ENCODE results near the gene STAMBP. TPM values are rescaled to one million over a fixed set of nuclear protein-coding genes. Genes with fewer than 3 reads are reported as not detected.

Gene STAMBP
- total and polyA plus RNA-seq, 2 of the 4 experiments (the other 2 are of a cell fraction): 29.7 to 38.7 TPM

- no peak overlapping the region for H4K91ac ChIP-seq (ENCODE audit: insufficient read depth, low read depth, low read length)
- no peak overlapping the region for H3K23ac ChIP-seq (ENCODE audit: low read depth, low read length)
- H3K14ac ChIP-seq (replicated peaks; ENCODE audit: low read depth, low read length): no peak overlapping the region
- no peaks in the 10 kb centered on the region for H3K36me3 ChIP-seq (ENCODE audit: control insufficient read depth, insufficient read depth, low read length)
- CTCF ChIA-PET: no interaction called here
- H3K9me1 ChIP-seq (ENCODE audit: insufficient read depth, low read length): peaks cover 3% of the 10 kb centered on the region; the same call in 1 of the 2 replicates
- in situ Hi-C loops (cut with MboI; ENCODE audit: low sequenced_read_pairs): no loop called here
- peaks cover 2% of the 10 kb centered on the region for H3K4me1 ChIP-seq (ENCODE audit: control insufficient read depth, insufficient read depth, low read length)
- H3K79me1 ChIP-seq (ENCODE audit: low read depth in 1 of 2, low read length in 2 of 2): no peaks in the 10 kb centered on the region
- dilution Hi-C loops (cut with HindIII; ENCODE audit: low sequenced_read_pairs, unreplicated experiment): no loop called here
- H2BK120ac ChIP-seq (ENCODE audit: low read depth, low read length): no peak overlapping the region
- H3K4me3 ChIP-seq (ENCODE audit: insufficient read depth, low read depth, low read length): no peak overlapping the region
- H2AK9ac ChIP-seq (replicated peaks; ENCODE audit: low read depth, low read length, poor library complexity): no peak overlapping the region
- TF ChIP-seq SMC3 (IDR thresholded peaks at IDR 0.05; ENCODE audit: low read depth, low read length): no peak
- TF ChIP-seq MAFK (IDR thresholded peaks at IDR 0.05; ENCODE audit: low read depth, low read length): no peak
- TF ChIP-seq MXI1 (IDR thresholded peaks at IDR 0.05; ENCODE audit: borderline replicate concordance, low read depth, low read length): no peak
- TF ChIP-seq RFX5 (IDR thresholded peaks at IDR 0.05; ENCODE audit: low read depth, low read length): no peak
- TF ChIP-seq BHLHE40 (IDR thresholded peaks at IDR 0.05; ENCODE audit: low read depth, low read length): no peak
- TF ChIP-seq, protein P1, sequence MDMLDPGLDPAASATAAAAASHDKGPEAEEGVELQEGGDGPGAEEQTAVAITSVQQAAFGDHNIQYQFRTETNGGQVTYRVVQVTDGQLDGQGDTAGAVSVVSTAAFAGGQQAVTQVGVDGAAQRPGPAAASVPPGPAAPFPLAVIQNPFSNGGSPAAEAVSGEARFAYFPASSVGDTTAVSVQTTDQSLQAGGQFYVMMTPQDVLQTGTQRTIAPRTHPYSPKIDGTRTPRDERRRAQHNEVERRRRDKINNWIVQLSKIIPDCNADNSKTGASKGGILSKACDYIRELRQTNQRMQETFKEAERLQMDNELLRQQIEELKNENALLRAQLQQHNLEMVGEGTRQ (IDR thresholded peaks at IDR 0.05; ENCODE audit: low read depth, low read length): no peak
- TF ChIP-seq CEBPB (IDR thresholded peaks at IDR 0.05; ENCODE audit: low read depth, low read length): no peak
- no peak for TF ChIP-seq MAZ (IDR thresholded peaks at IDR 0.05; ENCODE audit: borderline replicate concordance, low read depth, low read length)
- TF ChIP-seq NFE2L2 (IDR thresholded peaks at IDR 0.05; ENCODE audit: low read depth, low read length): no peak
- TF ChIP-seq ELK1 (IDR thresholded peaks at IDR 0.05; ENCODE audit: borderline replicate concordance, low read depth, low read length): no peak
- TF ChIP-seq CHD1 (IDR thresholded peaks at IDR 0.05; ENCODE audit: low read depth, low read length): no peak
- TF ChIP-seq, protein P2, sequence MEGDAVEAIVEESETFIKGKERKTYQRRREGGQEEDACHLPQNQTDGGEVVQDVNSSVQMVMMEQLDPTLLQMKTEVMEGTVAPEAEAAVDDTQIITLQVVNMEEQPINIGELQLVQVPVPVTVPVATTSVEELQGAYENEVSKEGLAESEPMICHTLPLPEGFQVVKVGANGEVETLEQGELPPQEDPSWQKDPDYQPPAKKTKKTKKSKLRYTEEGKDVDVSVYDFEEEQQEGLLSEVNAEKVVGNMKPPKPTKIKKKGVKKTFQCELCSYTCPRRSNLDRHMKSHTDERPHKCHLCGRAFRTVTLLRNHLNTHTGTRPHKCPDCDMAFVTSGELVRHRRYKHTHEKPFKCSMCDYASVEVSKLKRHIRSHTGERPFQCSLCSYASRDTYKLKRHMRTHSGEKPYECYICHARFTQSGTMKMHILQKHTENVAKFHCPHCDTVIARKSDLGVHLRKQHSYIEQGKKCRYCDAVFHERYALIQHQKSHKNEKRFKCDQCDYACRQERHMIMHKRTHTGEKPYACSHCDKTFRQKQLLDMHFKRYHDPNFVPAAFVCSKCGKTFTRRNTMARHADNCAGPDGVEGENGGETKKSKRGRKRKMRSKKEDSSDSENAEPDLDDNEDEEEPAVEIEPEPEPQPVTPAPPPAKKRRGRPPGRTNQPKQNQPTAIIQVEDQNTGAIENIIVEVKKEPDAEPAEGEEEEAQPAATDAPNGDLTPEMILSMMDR (conservative IDR thresholded peaks at IDR 0.05; ENCODE audit: low read depth, low read length): no peak
- TF ChIP-seq RCOR1 (IDR thresholded peaks at IDR 0.05; ENCODE audit: insufficient replicate concordance, low read length): no peak
- TF ChIP-seq POLR2A (IDR thresholded peaks at IDR 0.05; ENCODE audit: low read depth, low read length): no peak
- TF ChIP-seq FOS (IDR thresholded peaks at IDR 0.05; ENCODE audit: low read depth, low read length): no peak
- TF ChIP-seq RAD21 (IDR thresholded peaks at IDR 0.05; ENCODE audit: low read length): no peak
- no peak overlapping the region for H2BK20ac ChIP-seq (ENCODE audit: low read depth, low read length)
- H2AFZ ChIP-seq (replicated peaks; ENCODE audit: low read length, poor library complexity): no peak overlapping the region
- ATAC-seq (ENCODE audit: low read depth): no peak
- no TSS peak for BruUV-seq (replicated peaks)
- no peak overlapping the region for H3K9ac ChIP-seq (ENCODE audit: low read depth, low read length)
- no peak overlapping the region for H2AK5ac ChIP-seq (ENCODE audit: low read depth, low read length)
- intact Hi-C loops (cut with micrococcal nuclease): no loop called here
- 86% methylated on average over 1 of the region's 2 CpGs; no CpG with 5 or more reads in 1 of the 2 experiments for WGBS, 2 experiments (ENCODE audit: extremely low coverage in 2 of 2, insufficient read length in 1 of 2)
- no peak overlapping the region for H4K5ac ChIP-seq (ENCODE audit: low read depth, low read length)
- no peak overlapping the region for H3K18ac ChIP-seq (ENCODE audit: low read depth, low read length)
- no peak overlapping the region for H2BK5ac ChIP-seq (ENCODE audit: low read depth, low read length, poor library complexity, severe bottlenecking)
- no peak overlapping the region for H3K4me2 ChIP-seq (ENCODE audit: low read depth, low read length)
- H2BK15ac ChIP-seq (ENCODE audit: low read depth, low read length): no peak overlapping the region
- H3K56ac ChIP-seq (ENCODE audit: extremely low read depth, insufficient read depth, low read length): no peak overlapping the region
- no peaks in the 10 kb centered on the region for H3K9me3 ChIP-seq (ENCODE audit: control insufficient read depth, insufficient read depth, low read length)
- no peaks in the 10 kb centered on the region for H3K27me3 ChIP-seq (ENCODE audit: control insufficient read depth, insufficient read depth, low read length)
- POLR2A ChIA-PET (ENCODE audit: unreplicated experiment): no interaction called here
- no peak overlapping the region for H3K4ac ChIP-seq (ENCODE audit: low read depth, low read length)
- no peak overlapping the region for H4K8ac ChIP-seq (ENCODE audit: low read depth in 2 of 2, low read length in 2 of 2)
- no peaks in the 10 kb centered on the region for H4K20me1 ChIP-seq (ENCODE audit: insufficient read depth, low read length)
- no peak overlapping the region for H3K27ac ChIP-seq (ENCODE audit: insufficient read depth, low read length)
- no peak for DNase-seq
These were observed 56.6 kb downstream of the STAMBP start for GRCh38 chr2:73885406-73885805.

All from IMR-90 (cell line).